H7 (cell line): ENCODE data around the gene ZNF286A. TPM values are rescaled to one million over a fixed set of nuclear protein-coding genes. Genes with fewer than 3 reads are reported as not detected.

ENCODE experiments used
- total RNA-seq: library from RNA; depleted of rRNA; stranded (reverse); fragments of >200 nt; shearing (Covaris generic); gene quantifications from 2 replicates; pipeline ENCODE4 v1.2.3, GENCODE V29; 2014; rRNA removed

Gene ZNF286A
- total RNA-seq, 1 experiment from 2014 or later: 49.9 TPM

Other genes starting within 250 kb of the ZNF286A start
- gene CDRT4, start 232.1 kb upstream of the ZNF286A start, total RNA-seq: 3.9 and 4.7 TPM in 2 replicates
- gene TVP23C, start 136.3 kb upstream of the ZNF286A start, total RNA-seq: 7.1 and 15.1 TPM in 2 replicates
- not detected in 2 replicates for gene FBXW10B, start 80.0 kb upstream of the ZNF286A start, total RNA-seq
- gene TRIM16, start 15.4 kb upstream of the ZNF286A start, total RNA-seq: 17.1 and 21.9 TPM in 2 replicates
- gene TBC1D26, start 32.5 kb downstream of the ZNF286A start, total RNA-seq: 3.8 and 7.7 TPM in 2 replicates
- 3.9 and 4.6 TPM in 2 replicates for gene ADORA2B, start 245.4 kb downstream of the ZNF286A start, total RNA-seq